ENCODE results near the gene C5orf58.

DNA sequence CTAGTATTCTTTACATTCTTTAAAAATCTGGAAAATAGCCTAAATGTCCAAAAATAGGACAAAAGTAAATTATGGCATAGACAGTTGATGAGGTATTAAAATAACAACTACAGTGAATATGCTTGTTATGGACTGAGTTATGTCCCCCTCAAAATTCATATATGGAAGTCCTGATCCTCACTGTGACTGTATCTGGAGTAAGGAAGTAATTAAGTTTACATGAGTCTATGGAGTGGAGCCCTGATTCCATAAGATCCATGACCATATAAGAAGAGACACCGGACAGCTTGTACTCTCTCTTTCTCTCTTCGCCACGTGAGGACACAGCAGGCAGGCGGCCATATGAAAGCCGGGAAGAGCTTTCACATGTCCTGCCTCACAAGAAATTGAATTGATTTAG, 28.6 kb upstream of the C5orf58 start:
- TF ChIP-seq, protein P1, sequence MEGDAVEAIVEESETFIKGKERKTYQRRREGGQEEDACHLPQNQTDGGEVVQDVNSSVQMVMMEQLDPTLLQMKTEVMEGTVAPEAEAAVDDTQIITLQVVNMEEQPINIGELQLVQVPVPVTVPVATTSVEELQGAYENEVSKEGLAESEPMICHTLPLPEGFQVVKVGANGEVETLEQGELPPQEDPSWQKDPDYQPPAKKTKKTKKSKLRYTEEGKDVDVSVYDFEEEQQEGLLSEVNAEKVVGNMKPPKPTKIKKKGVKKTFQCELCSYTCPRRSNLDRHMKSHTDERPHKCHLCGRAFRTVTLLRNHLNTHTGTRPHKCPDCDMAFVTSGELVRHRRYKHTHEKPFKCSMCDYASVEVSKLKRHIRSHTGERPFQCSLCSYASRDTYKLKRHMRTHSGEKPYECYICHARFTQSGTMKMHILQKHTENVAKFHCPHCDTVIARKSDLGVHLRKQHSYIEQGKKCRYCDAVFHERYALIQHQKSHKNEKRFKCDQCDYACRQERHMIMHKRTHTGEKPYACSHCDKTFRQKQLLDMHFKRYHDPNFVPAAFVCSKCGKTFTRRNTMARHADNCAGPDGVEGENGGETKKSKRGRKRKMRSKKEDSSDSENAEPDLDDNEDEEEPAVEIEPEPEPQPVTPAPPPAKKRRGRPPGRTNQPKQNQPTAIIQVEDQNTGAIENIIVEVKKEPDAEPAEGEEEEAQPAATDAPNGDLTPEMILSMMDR (IDR thresholded peaks at IDR 0.05; ENCODE audit: borderline replicate concordance, extremely low read depth, low read length, poor library complexity, severe bottlenecking) = no peak
- no peak for TF ChIP-seq EZH2 (IDR thresholded peaks at IDR 0.05; ENCODE audit: borderline replicate concordance, low read depth, low read length, severe bottlenecking)
